Measurements from ENCODE around the gene ABCC5.
A peak's percentile ranks its signal among the peaks of the same experiment; 100 is the strongest.

The ABCC5 gene

DNA sequence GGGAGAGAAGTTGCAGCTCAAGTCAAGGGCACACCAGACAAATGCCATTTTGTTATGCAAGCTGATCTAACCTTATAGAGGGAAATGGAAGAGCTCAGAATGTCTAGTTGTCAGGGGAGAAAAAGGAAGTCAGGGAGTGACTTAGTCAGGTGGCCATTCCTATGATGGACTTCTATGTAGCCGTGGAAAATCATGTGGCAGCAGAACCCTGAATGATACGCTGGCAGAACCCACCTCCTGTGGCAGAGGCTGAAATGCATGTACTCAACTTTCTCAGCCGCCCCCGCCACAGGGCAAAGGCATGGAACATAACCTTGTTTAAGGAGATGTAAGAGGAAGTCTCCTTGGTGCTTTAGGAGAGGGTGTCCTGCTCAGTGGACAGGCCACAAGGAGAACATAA, 95.3 kb downstream of the ABCC5 start:
- no peak for DNase-seq (ENCODE audit: low read depth)

DNA sequence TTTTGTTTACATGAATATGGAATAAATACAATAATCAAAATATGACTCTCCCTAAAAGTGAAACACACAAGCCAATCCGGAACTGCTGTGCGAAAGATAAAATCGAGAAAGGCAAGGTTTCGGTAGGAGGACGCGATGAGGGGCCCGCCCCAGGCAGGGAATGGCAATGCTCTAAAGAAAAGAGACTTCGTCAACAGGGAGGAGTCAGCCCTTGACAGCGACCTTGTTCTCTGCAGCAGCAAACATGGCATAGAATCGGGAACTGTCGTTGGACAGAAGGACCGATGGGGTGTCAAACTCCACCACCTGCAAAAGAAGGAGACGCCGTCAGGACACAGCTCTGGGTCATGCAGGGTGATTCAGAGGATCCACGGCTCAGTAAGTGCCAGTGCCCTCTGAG, 96.6 kb downstream of the ABCC5 start:
- no peak for DNase-seq (ENCODE audit: low read depth)

- DNase-seq (ENCODE audit: low read depth) = no peak
Measured at GRCh38 chr3:183920416-183920815, 97.3 kb downstream of the ABCC5 start.

GRCh38 chr3:183918178-183918577, 99.5 kb downstream of the ABCC5 start:
- DNase-seq (ENCODE audit: low read depth) = no peak

DNA sequence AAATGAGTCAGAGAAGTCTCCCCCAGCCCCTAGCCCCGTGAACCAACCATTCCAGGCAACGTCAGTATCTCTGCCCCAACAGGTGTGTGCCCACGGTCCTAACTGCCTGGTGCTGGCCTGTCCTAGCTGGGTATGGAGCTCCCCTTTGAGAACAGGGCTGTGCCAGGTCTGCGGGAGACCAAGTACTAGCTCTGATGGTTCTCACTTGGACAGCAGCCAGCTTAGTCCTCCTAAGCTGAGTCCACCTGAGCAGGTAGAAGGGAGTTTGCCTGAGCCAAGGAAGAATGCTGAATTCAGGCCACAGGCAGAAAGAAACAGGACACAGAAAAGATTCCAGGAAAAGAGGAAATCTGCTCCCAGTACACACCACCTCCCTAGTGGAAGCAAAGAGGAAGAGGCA, 99.9 kb downstream of the ABCC5 start:
- no peak for DNase-seq (ENCODE audit: low read depth)

- no peak for DNase-seq (ENCODE audit: low read depth)
Measured at GRCh38 chr3:183914856-183915255, 102.8 kb downstream of the ABCC5 start.

DNA sequence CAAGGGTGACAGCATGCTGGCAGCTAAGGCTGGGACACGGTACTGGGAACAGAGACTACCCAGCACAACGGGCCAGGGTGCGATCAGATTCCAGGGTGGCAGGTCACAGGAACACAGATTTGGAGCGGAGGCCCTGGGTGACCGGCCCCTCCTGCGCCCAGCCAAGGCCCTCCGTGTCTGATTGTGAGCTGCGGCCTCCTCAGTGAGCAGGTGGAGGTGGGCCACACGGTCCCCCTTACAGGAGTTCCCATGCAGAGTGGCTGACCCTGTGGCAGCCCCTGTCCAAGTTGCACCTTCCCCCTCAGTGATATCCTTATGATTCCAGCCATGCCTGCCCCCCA, 104.1 kb downstream of the ABCC5 start:
- DNase-seq (ENCODE audit: low read depth) = no peak

GRCh38 chr3:183912895-183913579, 104.6 kb downstream of the ABCC5 start:
- no peak for DNase-seq (ENCODE audit: low read depth)

GRCh38 chr3:183911763-183912506, 105.7 kb downstream of the ABCC5 start:
- DNase-seq (ENCODE audit: low read depth) = no peak

DNA sequence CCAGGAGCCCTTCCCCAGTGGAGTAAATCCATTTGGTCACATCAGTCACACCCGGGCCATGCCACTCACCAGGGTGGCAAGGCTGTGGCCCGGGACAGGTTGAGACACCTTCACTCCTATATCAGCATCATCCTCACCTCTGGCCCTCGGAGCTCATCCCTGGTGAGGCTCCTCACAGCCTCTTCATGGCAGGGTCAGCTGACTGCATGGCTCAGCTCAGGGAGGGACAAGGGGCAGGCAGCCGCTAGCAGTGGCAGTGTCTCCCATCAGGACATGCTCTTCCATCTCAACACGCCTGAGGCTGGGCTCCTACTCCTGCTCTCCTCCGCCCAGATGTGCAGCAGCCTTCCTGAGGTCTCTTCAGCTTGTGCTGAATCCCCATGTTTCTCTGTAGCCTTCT, 106.6 kb downstream of the ABCC5 start:
- no peak for DNase-seq (ENCODE audit: low read depth)

GRCh38 chr3:183909030-183909600, 108.6 kb downstream of the ABCC5 start:
- no peak for DNase-seq (ENCODE audit: low read depth)

GRCh38 chr3:183907911-183908331, 109.8 kb downstream of the ABCC5 start:
- DNase-seq (ENCODE audit: low read depth) = no peak

GRCh38 chr3:183907176-183907575, 110.5 kb downstream of the ABCC5 start:
- no peak for DNase-seq (ENCODE audit: low read depth)

GRCh38 chr3:183906234-183906921, 111.3 kb downstream of the ABCC5 start:
- DNase-seq (ENCODE audit: low read depth) = no peak

DNA sequence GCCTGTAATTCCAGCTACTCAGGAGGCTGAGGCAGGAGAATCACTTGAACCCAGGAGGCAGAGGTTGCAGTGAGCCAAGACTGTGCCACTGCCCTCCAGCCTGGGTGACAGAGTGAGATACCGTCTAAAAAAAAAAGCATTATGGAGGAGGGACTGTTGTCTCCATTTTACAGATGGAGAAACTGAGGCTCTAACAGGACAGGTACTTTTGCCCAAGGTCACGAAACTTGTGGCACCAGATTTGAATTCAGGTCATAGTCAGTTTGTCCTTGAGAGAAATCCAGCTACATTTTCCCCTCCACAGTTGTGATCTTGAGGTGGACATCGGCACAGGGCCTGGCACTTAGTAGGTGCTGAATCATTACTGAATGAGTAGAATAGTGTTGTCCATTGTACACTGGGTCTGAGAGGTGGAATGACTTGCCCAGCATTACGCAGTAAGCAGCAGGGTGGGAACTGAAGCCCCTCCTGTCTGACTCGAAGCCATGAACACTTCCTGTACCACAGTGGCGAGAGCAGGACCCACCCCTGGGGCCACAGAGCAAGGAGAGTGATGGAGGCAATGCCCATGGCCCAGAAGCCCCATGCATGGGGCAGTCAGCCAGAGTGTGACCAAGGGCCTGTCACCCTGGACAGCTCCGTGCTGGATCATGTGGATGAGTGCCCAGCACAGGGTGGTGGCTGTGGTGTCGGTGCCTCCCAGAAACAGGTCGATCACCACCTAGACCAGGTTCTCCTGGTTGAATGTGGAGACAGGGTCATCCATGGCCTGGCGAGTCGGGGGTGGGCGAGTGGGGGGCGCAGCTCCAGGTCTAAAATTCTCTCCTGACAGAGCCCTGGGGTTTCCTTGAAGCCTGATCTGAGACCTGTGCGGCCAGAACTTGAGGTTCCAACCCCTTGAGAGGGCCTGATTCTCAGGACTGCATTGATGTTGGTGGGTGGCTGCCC, 112.6 kb downstream of the ABCC5 start:
- no peak for DNase-seq (ENCODE audit: low read depth)

- DNase-seq (ENCODE audit: low read depth) = no peak
Measured at GRCh38 chr3:183898028-183898431, 119.7 kb downstream of the ABCC5 start.

GRCh38 chr3:183897606-183898005, 120.1 kb downstream of the ABCC5 start:
- no peak for DNase-seq (ENCODE audit: low read depth)

GRCh38 chr3:183896610-183897009, 121.1 kb downstream of the ABCC5 start:
- DNase-seq (ENCODE audit: low read depth) = no peak

- no peak for DNase-seq (ENCODE audit: low read depth)
Measured at GRCh38 chr3:183896184-183896583, 121.5 kb downstream of the ABCC5 start.

GRCh38 chr3:183895774-183896173, 121.9 kb downstream of the ABCC5 start:
- DNase-seq (ENCODE audit: low read depth) = no peak

DNA sequence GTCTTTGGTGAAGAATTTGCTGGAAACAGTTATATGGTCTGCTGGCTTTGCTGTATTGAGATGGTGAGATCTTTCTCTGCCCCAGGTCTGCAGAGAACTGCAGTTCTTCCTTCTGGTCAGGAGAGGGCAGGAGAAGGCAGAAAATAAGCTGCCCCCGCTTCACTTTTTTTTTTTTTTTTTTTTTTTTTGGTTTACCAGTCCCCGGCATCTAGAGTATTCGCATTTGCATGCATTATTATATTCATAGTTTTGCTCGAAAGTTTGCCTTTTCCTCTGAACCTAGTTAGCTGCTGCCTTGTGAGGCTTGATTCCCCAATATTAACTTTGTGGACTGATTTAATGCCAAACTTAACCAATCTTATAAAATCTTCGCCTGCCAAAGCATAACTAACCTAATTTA, 122.4 kb downstream of the ABCC5 start:
- DNase-seq (ENCODE audit: low read depth) = peak; percentile 42

Data from fibroblast of gingiva (primary cell).